H1 (cell line): ENCODE measurements around the gene PNISR. TPM values are rescaled to one million over a fixed set of nuclear protein-coding genes. Genes with fewer than 3 reads are reported as not detected.

Source experiments
- E2F6 ChIP-seq: IDR thresholded peaks from 2 replicates; pipeline ENCODE4 v1.6.1; 2012; ENCODE audit warnings: inconsistent platforms
- EZH2 ChIP-seq: fragments of 200-600 bp; sonication (generic); IDR thresholded peaks from 2 replicates; pipeline ENCODE4 v1.7.1; 2012; ENCODE audit warnings: low read depth, mild to moderate bottlenecking, moderate library complexity, low read length, inconsistent platforms; ENCODE audit not compliant: severe bottlenecking
- NRF1 ChIP-seq: IDR thresholded peaks from 2 replicates; pipeline ENCODE4 v1.6.1; 2011; ENCODE audit warnings: mild to moderate bottlenecking, low read depth, low read length, improper control_type of control experiment
- SP1 ChIP-seq: IDR thresholded peaks from 2 replicates; pipeline ENCODE4 v1.6.1; 2011; ENCODE audit warnings: low read depth, low read length
- polyA plus RNA-seq, 7 experiments: library from polyadenylated mRNA; depleted of rRNA in 3 of 7; stranded (reverse) in 5 of 7; unstranded in 2 of 7; fragments of >200 nt in 5 of 7; fragments of 200-250 nt in 2 of 7; gene quantifications; 1 replicate in 5 of 7; 2 replicates in 1 of 7; 4 replicates in 1 of 7; pipeline versions ENCODE4 v1.2.1 to v1.2.3, GENCODE V29; 2011 to 2013; ENCODE audit warnings: missing spikeins in 2 of 7, mixed read lengths in 2 of 7
- total RNA-seq: library from RNA; stranded (reverse); fragmentation: NEBNext Ultra II Directional; extraction: Animal tissue kit (Norgen Biotek cat#: 25700); gene quantifications from 2 replicates; pipeline ENCODE4 v1.2.1, GENCODE V29; 2021

Gene PNISR
- total and polyA plus RNA-seq, 2 of the 8 experiments (the other 6 are each of a cell fraction or from before 2014, with no cell fraction given) = 41.1 to 134 TPM

GRCh38 chr6:99359800-99360199 is 65.3 kb downstream of the PNISR start (continued):
- no peak for TF ChIP-seq EZH2
- TF ChIP-seq NRF1 = no peak
- TF ChIP-seq SP1 = no peak
- TF ChIP-seq E2F6 = no peak
